Activated CD8-positive, alpha-beta T cell treated with anti-CD3 and anti-CD28 coated beads for 36 hours (primary cell): ENCODE data around the gene MAP2K4. TPM values are rescaled to one million over a fixed set of nuclear protein-coding genes. Genes with fewer than 3 reads are reported as not detected.
A peak's percentile ranks its signal among the peaks of the same experiment; 100 is the strongest.

Source experiments
- ATAC-seq: fragments of 200-7000 bp; cut with Tn5 transposase; one replicate; pipeline ENCODE4 v1.10.0; 2021; ENCODE audit warnings: mild to moderate bottlenecking, moderate library complexity
- CTCF ChIA-PET: fragments of 350-600 bp; sonication (Branson Sonifier 250); formaldehyde crosslinking; loops from one replicate; lab custom pipeline; 2021; ENCODE audit warnings: antibody characterized with exemption; lab: Charles Lee
- POLR2A ChIA-PET: fragments of 350-600 bp; sonication (Branson Sonifier 250); formaldehyde crosslinking; loops from one replicate; lab custom pipeline; 2021; ENCODE audit warnings: antibody characterized with exemption; lab: Charles Lee
- DNase-seq: peaks from one replicate; pipeline ENCODE4 v3.0.0-alpha.2; 2020
- H3K27ac Mint-ChIP-seq: one replicate; pipeline ENCODE4 v1.8.0; 2021; ENCODE audit warnings: mild to moderate bottlenecking, mixed read lengths
- H3K27me3 Mint-ChIP-seq: one replicate; pipeline ENCODE4 v1.8.0; 2021; ENCODE audit warnings: mixed read lengths
- H3K36me3 Mint-ChIP-seq: one replicate; pipeline ENCODE4 v1.8.0; 2021; ENCODE audit warnings: low read depth, mixed read lengths
- H3K4me1 Mint-ChIP-seq: one replicate; pipeline ENCODE4 v1.8.0; 2021; ENCODE audit warnings: low read depth, mixed read lengths
- H3K4me3 Mint-ChIP-seq: one replicate; pipeline ENCODE4 v1.8.0; 2021; ENCODE audit warnings: mild to moderate bottlenecking, moderate library complexity, mixed read lengths
- H3K9me3 Mint-ChIP-seq: one replicate; pipeline ENCODE4 v1.8.0; 2021; ENCODE audit warnings: mixed read lengths
- CTCF ChIP-seq: fragments of 200-600 bp; IDR thresholded peaks from one replicate; pipeline ENCODE4 v1.8.0; 2022; ENCODE audit warnings: antibody characterized with exemption, mild to moderate bottlenecking
- intact Hi-C: fragments of 100-400 bp; cut with micrococcal nuclease; formaldehyde crosslinking; loops from one replicate; pipeline ENCODE4 v1.10.0; 2022
- total RNA-seq, 2 experiments: library from RNA; stranded (reverse); gene quantifications; one replicate each; pipeline ENCODE4 v1.2.3, GENCODE V29; 2021

The MAP2K4 gene
- total RNA-seq, 2 experiments from 2014 or later, result 45.6 to 49.0 TPM

GRCh38 chr17:11996722-11997146 lies 23.9 kb upstream of the MAP2K4 start:
- peak; percentile 46 for ATAC-seq
- intact Hi-C loops, result no loop called here
- POLR2A ChIA-PET, result interaction anchor here (0.6 to 2.6 kb wide), 11 partner anchors 11 to 142 kb away, joined by 3 to 16 read pairs (median 3); partner anchors contain the start of gene MAP2K4
- peaks cover 11% of the 10 kb centered on the region for H3K4me1 Mint-ChIP-seq
- DNase-seq, result peak; percentile 75
- TF ChIP-seq CTCF, result no peak
- no peaks in the 10 kb centered on the region for H3K27me3 Mint-ChIP-seq
- no peaks in the 10 kb centered on the region for H3K9me3 Mint-ChIP-seq
- peak overlapping the region; percentile 89 for H3K4me3 Mint-ChIP-seq
- H3K36me3 Mint-ChIP-seq, result peaks cover 10% of the 10 kb centered on the region
- CTCF ChIA-PET, result interaction anchor here (1.0 to 1.8 kb wide), 8 partner anchors 10 to 116 kb away, joined by 3 to 8 read pairs (median 4); partner anchors contain the start of gene MAP2K4
- peak overlapping the region; percentile 91 for H3K27ac Mint-ChIP-seq

GRCh38 chr17:11997147-11997971 lies 23.3 kb upstream of the MAP2K4 start, which contains the start of gene ZNF18:
Gene ZNF18, minus strand, starts transcription at chr17:11997475. Its CDS starts 4,646 bp downstream, at chr17:11992829.
- ChIA-PET CTCF (interaction anchor here (0.9 to 1.8 kb wide), 10 partner anchors 10 to 116 kb away, joined by 3 to 8 read pairs (median 3); partner anchors contain the start of gene MAP2K4), POLR2A (interaction anchor here (0.8 to 2.6 kb wide), 11 partner anchors 8 to 56 kb away, joined by 3 to 16 read pairs (median 5); partner anchors contain the start of gene MAP2K4)
- intact Hi-C loops, result no loop called here
- peak within 1 kb of the TSS; percentile 96 for H3K27ac Mint-ChIP-seq
- H3K4me3 Mint-ChIP-seq, result peak within 1 kb of the TSS; percentile 89
- DNase-seq, result peak; percentile 98
- H3K36me3 Mint-ChIP-seq, result peaks cover 8% of the 10 kb centered on the region
- ATAC-seq, result peak; percentile 98
- no peaks in the 10 kb centered on the region for H3K9me3 Mint-ChIP-seq
- peaks cover 11% of the 10 kb centered on the region for H3K4me1 Mint-ChIP-seq
- no peaks in the 10 kb centered on the region for H3K27me3 Mint-ChIP-seq
- TF ChIP-seq CTCF, result no peak

- no peak for DNase-seq
- Mint-ChIP-seq H3K4me3 (peak overlapping the region; percentile 89), H3K27ac (peak overlapping the region; percentile 96), H3K36me3 (peaks cover 3% of the 10 kb centered on the region), H3K9me3 (no peaks in the 10 kb centered on the region), H3K4me1 (peaks cover 11% of the 10 kb centered on the region), H3K27me3 (no peaks in the 10 kb centered on the region)
- TF ChIP-seq CTCF, result no peak
- POLR2A ChIA-PET, result interaction anchor here (1.2 to 2.6 kb wide), 6 partner anchors 9 to 55 kb away, joined by 3 to 16 read pairs (median 8); partner anchors contain the start of gene MAP2K4
- CTCF ChIA-PET, result interaction anchor here (0.9 to 1.8 kb wide), 6 partner anchors 9 to 115 kb away, joined by 3 to 8 read pairs (median 4); partner anchors contain the start of gene MAP2K4
- no peak for ATAC-seq
- intact Hi-C loops, result no loop called here
These were observed 22.8 kb upstream of the MAP2K4 start for GRCh38 chr17:11997972-11998233.

- no peak for ATAC-seq
- Mint-ChIP-seq H3K36me3 (peaks cover 1% of the 10 kb centered on the region), H3K27me3 (no peaks in the 10 kb centered on the region), H3K9me3 (no peaks in the 10 kb centered on the region), H3K4me3 (no peak overlapping the region), H3K27ac (no peak overlapping the region), H3K4me1 (peaks cover 10% of the 10 kb centered on the region)
- TF ChIP-seq CTCF, result no peak
- ChIA-PET CTCF (interaction anchor here (1.1 kb wide), 1 partner anchor 37 kb away, joined by 4 read pairs; no protein-coding TSS in a partner anchor), POLR2A (no interaction called here)
- DNase-seq, result no peak
- intact Hi-C loops, result no loop called here
These were observed 21.0 kb upstream of the MAP2K4 start for GRCh38 chr17:11999696-12000095.
